Fibroblast of lung (primary cell): ENCODE data around the gene ZNF562.

Experiments
- CTCF ChIP-seq, 2 donors: IDR thresholded peaks in 1 of 2; conservative IDR thresholded peaks in 1 of 2; 1 replicate in 1 of 2; 2 replicates in 1 of 2; pipeline ENCODE4 v1.5.1; 2011 to 2012; ENCODE audit warnings: low read length in 2 of 2, control low read depth in 1 of 2, inconsistent platforms in 1 of 2, low read depth in 1 of 2, mild to moderate bottlenecking in 1 of 2
- EZH2 ChIP-seq: IDR thresholded peaks from 2 replicates; pipeline ENCODE4 v1.5.1; 2012; ENCODE audit warnings: low read length, control low read depth, mild to moderate bottlenecking; ENCODE audit errors: missing control alignments

- no peak for TF ChIP-seq CTCF (conservative IDR thresholded peaks at IDR 0.05 in 1 of 2, IDR thresholded peaks at IDR 0.05 in 1 of 2; ENCODE audit: low read depth in 1 of 2, low read length in 2 of 2)
- TF ChIP-seq EZH2, result no peak
Measured at GRCh38 chr19:9720541-9720940, 45.6 kb upstream of the ZNF562 start.
